Psoas muscle (tissue), 8 donors: ENCODE results near the gene NUCB2. TPM values are rescaled to one million over a fixed set of nuclear protein-coding genes. Genes with fewer than 3 reads are reported as not detected.

Experiments used
- ATAC-seq, 4 donors: fragments of 200-7000 bp; cut with Tn5 transposase; one replicate each; pipeline ENCODE4 v1.9.1; 2020; ENCODE audit warnings: moderate library complexity in 3 of 4, mild to moderate bottlenecking in 2 of 4
- DNase-seq, 2 donors: peaks; one replicate each; pipeline ENCODE4 v3.0.0-alpha.2; 2020
- H3K27ac ChIP-seq: fragments of 200-600 bp; one replicate; pipeline ENCODE4 v1.8.0; 2022
- H3K27me3 ChIP-seq, 3 donors: fragments of 200-600 bp in 1 of 3; one replicate each; pipeline versions ENCODE4 v1.6.1 to v1.8.0; 2013 to 2022; ENCODE audit warnings: low read length in 2 of 3, mild to moderate bottlenecking in 2 of 3, moderate library complexity in 1 of 3; ENCODE audit not compliant: insufficient read depth in 3 of 3
- H3K36me3 ChIP-seq, 2 donors: fragments of 200-600 bp in 1 of 2; one replicate each; pipeline versions ENCODE4 v1.6.1 to v1.8.0; 2013 to 2022; ENCODE audit warnings: low read depth in 1 of 2, mild to moderate bottlenecking in 1 of 2, moderate library complexity in 1 of 2; ENCODE audit not compliant: insufficient read depth in 1 of 2
- H3K4me1 ChIP-seq: fragments of 200-600 bp; one replicate; pipeline ENCODE4 v1.8.0; 2022
- H3K4me3 ChIP-seq: fragments of 200-600 bp; one replicate; pipeline ENCODE4 v1.8.0; 2022; ENCODE audit warnings: mild to moderate bottlenecking
- H3K9me3 ChIP-seq: fragments of 200-600 bp; one replicate; pipeline ENCODE4 v1.8.0; 2022
- CTCF ChIP-seq: fragments of 200-600 bp; IDR thresholded peaks from one replicate; pipeline ENCODE4 v1.8.0; 2022; ENCODE audit warnings: antibody characterized with exemption
- WGBS, 3 donors: extraction: QIAGEN DNeasy Blood & Tissue Kit; methylation state at CpG; one replicate each; pipeline versions ENCODE4 v1.1.6 to v1.1.7; 2013; 5-methylcytosine and 5-hydroxymethylcytosine counted together
- intact Hi-C, 2 donors: fragments of 100-400 bp; cut with DNase I; formaldehyde crosslinking; loops; one replicate each; pipeline versions ENCODE4 v1.11.0 to v1.14.2; 2022
- polyA plus RNA-seq, 3 donors: library from polyadenylated mRNA; stranded (reverse); fragments of 200-250 nt; gene quantifications; one replicate each; pipeline ENCODE4 v1.2.3, GENCODE V29; 2013
- total RNA-seq, 4 donors: library from RNA; stranded (reverse); fragmentation: NEBNext Ultra II Directional in 2 of 4; extraction: Animal tissue kit (Norgen Biotek cat#: 25700) in 2 of 4; gene quantifications; one replicate each; pipeline versions ENCODE4 v1.2.1 to v1.2.4, GENCODE V29; 2021 to 2023
- donor health status: healthy with polysubstance abuse.
- donor health status: DM: no; HTN: no; CAD: no; lungs with moderate emphysema.
- donor health status: Bipolar disorder and iron deficiency.
- donor health status: healthy.
- donor health status: DM: yes; HTN: yes; CAD: no.
- donor health status: DM: no; HTN: no; CAD: no.
- donor health status: DM: no; HTN: no; CAD: no.
- donor health status: DM: yes; HTN: yes; CAD: no.

NUCB2 gene
- total and polyA plus RNA-seq, 7 donors = 20.4 to 42.3 (median 31.3) TPM

GRCh38 chr11:17343257-17343656 lies 66.7 kb downstream of the NUCB2 start:
- H3K27ac ChIP-seq = no peak overlapping the region
- WGBS, 3 donors = 97 to 98% (median 98%) methylated on average over 2 of the region's 2 CpGs
- H3K9me3 ChIP-seq = no peaks in the 10 kb centered on the region
- no peaks in the 10 kb centered on the region for H3K4me1 ChIP-seq
- ATAC-seq (no peak), DNase-seq (no peak)
- intact Hi-C loops = no loop called here
- H3K4me3 ChIP-seq = no peak overlapping the region
- H3K36me3 ChIP-seq = no peaks in the 10 kb centered on the region
- TF ChIP-seq CTCF = no peak
- no peaks in the 10 kb centered on the region for H3K27me3 ChIP-seq

- no peak overlapping the region for H3K4me3 ChIP-seq
- no peaks in the 10 kb centered on the region for H3K27me3 ChIP-seq
- DNase-seq = no peak
- H3K36me3 ChIP-seq = no peaks in the 10 kb centered on the region
- H3K4me1 ChIP-seq = no peaks in the 10 kb centered on the region
- 81 to 88% (median 87%) methylated on average over 1 of the region's 1 CpG for WGBS, 3 donors
- intact Hi-C loops = no loop called here
- no peaks in the 10 kb centered on the region for H3K9me3 ChIP-seq
- no peak overlapping the region for H3K27ac ChIP-seq
- no peak for TF ChIP-seq CTCF
- no peak for ATAC-seq
These were observed 67.4 kb downstream of the NUCB2 start for GRCh38 chr11:17343907-17344306.

- DNase-seq (no peak), ATAC-seq (no peak)
- peaks cover 6% of the 10 kb centered on the region for H3K4me1 ChIP-seq
- H3K27ac ChIP-seq = no peak overlapping the region
- H3K4me3 ChIP-seq = no peak overlapping the region
- H3K9me3 ChIP-seq = no peaks in the 10 kb centered on the region
- H3K27me3 ChIP-seq = peaks cover 0 to 22% (median 0%) of the 10 kb centered on the region in 3 donors
- intact Hi-C loops = no loop called here
- H3K36me3 ChIP-seq = no peaks in the 10 kb centered on the region
- WGBS, 3 donors = 75 to 88% (median 76%) methylated on average over 1 of the region's 1 CpG
- no peak for TF ChIP-seq CTCF
These were observed 71.1 kb downstream of the NUCB2 start for GRCh38 chr11:17347676-17348075.

- ATAC-seq (no peak), DNase-seq (no peak)
- intact Hi-C loops = loop anchor here in 1 of 2 donors (10.0 kb wide), 1 partner anchor 116 kb away; no protein-coding TSS in a partner anchor
- no peak overlapping the region for H3K4me3 ChIP-seq
- no peak for TF ChIP-seq CTCF
- peaks cover 22% of the 10 kb centered on the region for H3K4me1 ChIP-seq
- no peak overlapping the region for H3K27ac ChIP-seq
- no peaks in the 10 kb centered on the region for H3K36me3 ChIP-seq
- no peaks in the 10 kb centered on the region for H3K9me3 ChIP-seq
- H3K27me3 ChIP-seq = peaks cover 0 to 38% (median 5%) of the 10 kb centered on the region in 3 donors
- WGBS, 3 donors = 95 to 96% (median 95%) methylated on average over 7 of the region's 7 CpGs
These were observed 74.1 kb downstream of the NUCB2 start for GRCh38 chr11:17350455-17351171.

GRCh38 chr11:17351172-17351509 lies 74.6 kb downstream of the NUCB2 start:
- no peak for TF ChIP-seq CTCF
- WGBS, 3 donors = 23 to 30% (median 27%) methylated on average over 12 of the region's 12 CpGs
- Histone ChIP-seq H3K27ac (no peak overlapping the region), H3K9me3 (no peaks in the 10 kb centered on the region), H3K4me1 (peaks cover 22% of the 10 kb centered on the region), H3K36me3 (no peaks in the 10 kb centered on the region), H3K27me3 (peaks cover 0 to 38% (median 5%) of the 10 kb centered on the region in 3 donors), H3K4me3 (peak overlapping the region; percentile 73)
- ATAC-seq = no peak
- intact Hi-C loops = loop anchor here in 1 of 2 donors (10.0 kb wide), 1 partner anchor 116 kb away; no protein-coding TSS in a partner anchor
- no peak for DNase-seq
